GM12878 (cell line): ENCODE data around the gene IER5. TPM values are rescaled to one million over a fixed set of nuclear protein-coding genes. Genes with fewer than 3 reads are reported as not detected.
A peak's percentile ranks its signal among the peaks of the same experiment; 100 is the strongest.

Source experiments
- BACH1 ChIP-seq: fragments of 450-650 bp; IDR thresholded peaks from 2 replicates; pipeline ENCODE4 v1.6.1; 2017; ENCODE audit warnings: mild to moderate bottlenecking, borderline replicate concordance
- BCL11A ChIP-seq: IDR thresholded peaks from 2 replicates; pipeline ENCODE4 v1.6.1; 2011; ENCODE audit warnings: low read depth, low read length
- BHLHE40 ChIP-seq, 2 experiments: fragments of 450-650 bp in 1 of 2; IDR thresholded peaks; 2 replicates each; pipeline ENCODE4 v1.6.1; 2011 to 2017; ENCODE audit warnings: low read depth in 2 of 2, borderline replicate concordance in 1 of 2, improper control_type of control experiment in 1 of 2, low read length in 1 of 2, mild to moderate bottlenecking in 1 of 2
- CBFB ChIP-seq: IDR thresholded peaks from 2 replicates; pipeline ENCODE4 v1.6.1; 2016; ENCODE audit warnings: antibody characterized with exemption, low read depth
- EED ChIP-seq: sonication (generic); IDR thresholded peaks from 2 replicates; pipeline ENCODE4 v1.6.1; 2016; ENCODE audit warnings: antibody characterized with exemption, low read depth
- EP300 ChIP-seq, 2 experiments: fragments of 150-350 bp in 1 of 2; IDR thresholded peaks; 2 replicates each; pipeline ENCODE4 v1.6.1; 2011 to 2012; ENCODE audit warnings: low read depth in 2 of 2, low read length in 2 of 2, borderline replicate concordance in 1 of 2, improper control_type of control experiment in 1 of 2, inconsistent platforms in 1 of 2; ENCODE audit not compliant: control insufficient read depth in 1 of 2
- ESRRA ChIP-seq: IDR thresholded peaks from 2 replicates; pipeline ENCODE4 v1.6.1; 2012; ENCODE audit warnings: mild to moderate bottlenecking, low read length, improper control_type of control experiment
- ETV6 ChIP-seq, 2 experiments: fragments of 450-650 bp in 1 of 2; IDR thresholded peaks in 1 of 2; conservative IDR thresholded peaks in 1 of 2; 2 replicates each; pipeline ENCODE4 v1.6.1; 2014; ENCODE audit warnings: antibody characterized with exemption in 1 of 2, borderline replicate concordance in 1 of 2, low read depth in 1 of 2, mild to moderate bottlenecking in 1 of 2, moderate library complexity in 1 of 2
- EZH2 ChIP-seq: IDR thresholded peaks from 2 replicates; pipeline ENCODE4 v1.6.1; 2012; ENCODE audit warnings: low read depth, mild to moderate bottlenecking, control low read depth, inconsistent platforms, low read length, borderline replicate concordance; ENCODE audit not compliant: control insufficient read depth
- FOXK2 ChIP-seq: fragments of 450-650 bp; IDR thresholded peaks from 2 replicates; pipeline ENCODE4 v1.6.1; 2017; ENCODE audit warnings: mild to moderate bottlenecking, moderate library complexity
- IKZF2 ChIP-seq, 2 experiments: fragments of 450-650 bp; IDR thresholded peaks; 2 replicates each; pipeline ENCODE4 v1.6.1; 2017; ENCODE audit warnings: mild to moderate bottlenecking in 2 of 2, moderate library complexity in 2 of 2
- JUNB ChIP-seq: IDR thresholded peaks from 2 replicates; pipeline ENCODE4 v1.6.1; 2016; ENCODE audit warnings: antibody characterized with exemption, mild to moderate bottlenecking
- JUND ChIP-seq: IDR thresholded peaks from 2 replicates; pipeline ENCODE4 v1.6.1; 2012; ENCODE audit warnings: low read depth, mild to moderate bottlenecking, low read length, improper control_type of control experiment, moderate library complexity
- MEF2A ChIP-seq: IDR thresholded peaks from 2 replicates; pipeline ENCODE4 v1.6.1; 2011; ENCODE audit warnings: low read depth, mild to moderate bottlenecking, low read length, moderate library complexity; ENCODE audit not compliant: insufficient read depth
- NFIC ChIP-seq: IDR thresholded peaks from 2 replicates; pipeline ENCODE4 v1.6.1; 2012; ENCODE audit warnings: low read depth, mild to moderate bottlenecking, inconsistent platforms, low read length, moderate library complexity
- PAX5 ChIP-seq: IDR thresholded peaks from 2 replicates; pipeline ENCODE4 v1.6.1; 2011; ENCODE audit warnings: low read depth, low read length, borderline replicate concordance
- PAX8 ChIP-seq: fragments of 450-650 bp; IDR thresholded peaks from 2 replicates; pipeline ENCODE4 v1.6.1; 2017; ENCODE audit warnings: mild to moderate bottlenecking, moderate library complexity
- SIN3A ChIP-seq: IDR thresholded peaks from 2 replicates; pipeline ENCODE4 v1.6.1; 2012; ENCODE audit warnings: low read depth, low read length, improper control_type of control experiment
- SMARCA5 ChIP-seq: fragments of 450-650 bp; IDR thresholded peaks from 2 replicates; pipeline ENCODE4 v1.6.1; 2017; ENCODE audit warnings: mild to moderate bottlenecking
- SRF ChIP-seq, 2 experiments: IDR thresholded peaks; 2 replicates each; pipeline ENCODE4 v1.6.1; 2011; ENCODE audit warnings: low read depth in 2 of 2, low read length in 2 of 2, mild to moderate bottlenecking in 1 of 2, moderate library complexity in 1 of 2
- STAT1 ChIP-seq: fragments of 450-650 bp; conservative IDR thresholded peaks from 2 replicates; pipeline ENCODE4 v1.6.1; 2014; ENCODE audit warnings: antibody characterized with exemption, mild to moderate bottlenecking
- TCF12 ChIP-seq: IDR thresholded peaks from 2 replicates; pipeline ENCODE4 v1.6.1; 2011; ENCODE audit warnings: low read depth, mild to moderate bottlenecking, low read length
- YY1 ChIP-seq: IDR thresholded peaks from 2 replicates; pipeline ENCODE4 v1.6.1; 2011; ENCODE audit warnings: low read depth, mild to moderate bottlenecking, low read length
- ZNF207 ChIP-seq: fragments of 450-650 bp; IDR thresholded peaks from 2 replicates; pipeline ENCODE4 v1.6.1; 2014; ENCODE audit warnings: antibody characterized with exemption, mild to moderate bottlenecking, borderline replicate concordance
- ZNF217 ChIP-seq: fragments of 450-650 bp; IDR thresholded peaks from 2 replicates; pipeline ENCODE4 v1.6.1; 2017; ENCODE audit warnings: antibody characterized with exemption, mild to moderate bottlenecking
- polyA plus RNA-seq, 11 experiments: library from polyadenylated mRNA; depleted of rRNA in 4 of 11; unstranded in 6 of 11; stranded (reverse) in 5 of 11; fragments of >200 nt; fragmentation: Nextera tagmentation in 4 of 11; fragmentation: Illumina TruSeq in 1 of 11; extraction: Ambion mirVana in 4 of 11; extraction: Trizol in 1 of 11; gene quantifications; 1 replicate in 1 of 11; 2 replicates in 10 of 11; pipeline versions ENCODE4 v1.2.1 to v1.2.3, GENCODE V29; 2011 to 2016; ENCODE audit warnings: inconsistent platforms in 2 of 11, missing spikeins in 2 of 11, low read depth in 1 of 11
- total RNA-seq, 4 experiments: library from RNA; depleted of rRNA in 3 of 4; stranded (reverse); fragments of >200 nt in 3 of 4; fragmentation: Illumina TruSeq in 1 of 4; extraction: Trizol in 1 of 4; gene quantifications; 2 replicates each; pipeline versions ENCODE4 v1.2.1 to v1.2.3, GENCODE V29; 2013 to 2021
- TF ChIP-seq, protein P1 (sequence below): IDR thresholded peaks from 2 replicates; pipeline ENCODE4 v1.6.1; 2011; ENCODE audit warnings: mild to moderate bottlenecking, low read depth, low read length, moderate library complexity; ENCODE audit not compliant: insufficient replicate concordance
- TF ChIP-seq, protein P2 (sequence below): fragments of 450-650 bp; IDR thresholded peaks from 2 replicates; pipeline ENCODE4 v1.6.1; 2017; ENCODE audit warnings: mild to moderate bottlenecking, low read depth, inconsistent platforms; ENCODE audit not compliant: poor library complexity, severe bottlenecking

The IER5 gene
- total and polyA plus RNA-seq, 10 of the 15 experiments (the other 5 are each of a cell fraction or from before 2014, with no cell fraction given) = 4.3 to 75.2 (median 30.5) TPM

- TF ChIP-seq SMARCA5 (peak; percentile 86), SRF (IDR thresholded peaks at IDR 0.05; ENCODE audit: low read depth in 2 of 2, low read length in 2 of 2) (0 out of 4 replicates have a peak, but pooled peaks of 1 of the 2 experiments have one; percentile 15), STAT1 (no peak), PAX5 (no peak), CBFB (peak; percentile 66; the same call in 1 of the 2 replicates), MEF2A (peak; percentile 55; the same call in 1 of the 2 replicates), TCF12 (0 out of 2 replicates have a peak, but pooled peaks have one; percentile 28), ZNF217 (peak; percentile 92), BACH1 (0 out of 2 replicates have a peak, but pooled peaks have one; percentile 31), EZH2 (no peak), EED (peak; percentile 90), ETV6 (conservative IDR thresholded peaks at IDR 0.05 in 1 of 2, IDR thresholded peaks at IDR 0.05 in 1 of 2; ENCODE audit: borderline replicate concordance in 1 of 2, low read depth in 1 of 2) (peak in 1 of 2 experiments; percentile 77; a peak in 1 of 4 replicates), BCL11A (peak; percentile 73), NFIC (no peak), FOXK2 (no peak), ESRRA (no peak), PAX8 (no peak), BHLHE40 (IDR thresholded peaks at IDR 0.05; ENCODE audit: borderline replicate concordance in 1 of 2, low read depth in 2 of 2, low read length in 1 of 2) (peak in 1 of 2 experiments; percentile 38; a peak in 1 of 4 replicates), YY1 (0 out of 2 replicates have a peak, but pooled peaks have one; percentile 46), IKZF2 (IDR thresholded peaks at IDR 0.05) (peak; percentile 82 to 83), SIN3A (no peak), JUND (peak; percentile 65; the same call in 1 of the 2 replicates), EP300 (IDR thresholded peaks at IDR 0.05; ENCODE audit: borderline replicate concordance in 1 of 2, control insufficient read depth in 1 of 2, low read depth in 2 of 2, low read length in 2 of 2) (peak in 1 of 2 experiments; percentile 19; a peak in 2 of 4 replicates), JUNB (peak; percentile 86), ZNF207 (0 out of 2 replicates have a peak, but pooled peaks have one; percentile 21)
- TF ChIP-seq, protein P1, sequence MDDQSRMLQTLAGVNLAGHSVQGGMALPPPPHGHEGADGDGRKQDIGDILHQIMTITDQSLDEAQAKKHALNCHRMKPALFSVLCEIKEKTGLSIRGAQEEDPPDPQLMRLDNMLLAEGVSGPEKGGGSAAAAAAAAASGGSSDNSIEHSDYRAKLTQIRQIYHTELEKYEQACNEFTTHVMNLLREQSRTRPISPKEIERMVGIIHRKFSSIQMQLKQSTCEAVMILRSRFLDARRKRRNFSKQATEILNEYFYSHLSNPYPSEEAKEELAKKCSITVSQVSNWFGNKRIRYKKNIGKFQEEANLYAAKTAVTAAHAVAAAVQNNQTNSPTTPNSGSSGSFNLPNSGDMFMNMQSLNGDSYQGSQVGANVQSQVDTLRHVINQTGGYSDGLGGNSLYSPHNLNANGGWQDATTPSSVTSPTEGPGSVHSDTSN = no peak
- TF ChIP-seq, protein P2, sequence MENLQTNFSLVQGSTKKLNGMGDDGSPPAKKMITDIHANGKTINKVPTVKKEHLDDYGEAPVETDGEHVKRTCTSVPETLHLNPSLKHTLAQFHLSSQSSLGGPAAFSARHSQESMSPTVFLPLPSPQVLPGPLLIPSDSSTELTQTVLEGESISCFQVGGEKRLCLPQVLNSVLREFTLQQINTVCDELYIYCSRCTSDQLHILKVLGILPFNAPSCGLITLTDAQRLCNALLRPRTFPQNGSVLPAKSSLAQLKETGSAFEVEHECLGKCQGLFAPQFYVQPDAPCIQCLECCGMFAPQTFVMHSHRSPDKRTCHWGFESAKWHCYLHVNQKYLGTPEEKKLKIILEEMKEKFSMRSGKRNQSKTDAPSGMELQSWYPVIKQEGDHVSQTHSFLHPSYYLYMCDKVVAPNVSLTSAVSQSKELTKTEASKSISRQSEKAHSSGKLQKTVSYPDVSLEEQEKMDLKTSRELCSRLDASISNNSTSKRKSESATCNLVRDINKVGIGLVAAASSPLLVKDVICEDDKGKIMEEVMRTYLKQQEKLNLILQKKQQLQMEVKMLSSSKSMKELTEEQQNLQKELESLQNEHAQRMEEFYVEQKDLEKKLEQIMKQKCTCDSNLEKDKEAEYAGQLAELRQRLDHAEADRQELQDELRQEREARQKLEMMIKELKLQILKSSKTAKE = peak; percentile 60
Observed at GRCh38 chr1:181127898-181128453, 39.5 kb downstream of the IER5 start (continued).
